Activated CD4-positive, alpha-beta memory T cell treated with anti-CD3 and anti-CD28 coated beads for 36 hours (primary cell): ENCODE measurements around the gene HOXB7. TPM values are rescaled to one million over a fixed set of nuclear protein-coding genes. Genes with fewer than 3 reads are reported as not detected.

Experiments
- CTCF ChIA-PET: fragments of 350-600 bp; sonication (Branson Sonifier 250); formaldehyde crosslinking; loops from one replicate; lab custom pipeline; 2021; ENCODE audit warnings: antibody characterized with exemption, inconsistent platforms; lab: Charles Lee
- POLR2A ChIA-PET: fragments of 350-600 bp; sonication (Branson Sonifier 250); formaldehyde crosslinking; loops from one replicate; lab custom pipeline; 2021; ENCODE audit warnings: antibody characterized with exemption; lab: Charles Lee
- DNase-seq: peaks from one replicate; pipeline ENCODE4 v3.0.0-alpha.2; 2020
- H3K27ac Mint-ChIP-seq: one replicate; pipeline ENCODE4 v1.8.0; 2021; ENCODE audit warnings: mixed read lengths
- H3K27me3 Mint-ChIP-seq: one replicate; pipeline ENCODE4 v1.8.0; 2021; ENCODE audit warnings: mixed read lengths
- H3K36me3 Mint-ChIP-seq: one replicate; pipeline ENCODE4 v1.8.0; 2021; ENCODE audit warnings: mixed read lengths
- H3K4me1 Mint-ChIP-seq: one replicate; pipeline ENCODE4 v1.8.0; 2021; ENCODE audit warnings: low read depth, mixed read lengths
- H3K4me3 Mint-ChIP-seq: one replicate; pipeline ENCODE4 v1.8.0; 2021; ENCODE audit warnings: mild to moderate bottlenecking, mixed read lengths
- H3K9me3 Mint-ChIP-seq: one replicate; pipeline ENCODE4 v1.8.0; 2021; ENCODE audit warnings: mixed read lengths
- intact Hi-C: fragments of 100-400 bp; cut with micrococcal nuclease; formaldehyde crosslinking; loops from one replicate; pipeline ENCODE4 v1.15.1; 2023
- total RNA-seq, 2 experiments: library from RNA; stranded (reverse); gene quantifications; one replicate each; pipeline ENCODE4 v1.2.3, GENCODE V29; 2021

HOXB7 gene
- under 1 TPM; 0.36 to 0.44 TPM for total RNA-seq

GRCh38 chr17:48610282-48611211, at the start of gene HOXB7:
HOXB7 (minus strand) TSS chr17:48611017; CDS start chr17:48610918, 99 bp downstream.
- intact Hi-C loops: loop anchor here (5.0 to 10.0 kb wide), 3 partner anchors 142 to 583 kb away; no protein-coding TSS in a partner anchor
- Mint-ChIP-seq H3K4me1 (peaks cover 37% of the 10 kb centered on the region), H3K36me3 (no peaks in the 10 kb centered on the region), H3K27me3 (peaks cover 64% of the 10 kb centered on the region), H3K27ac (peak within 1 kb of the TSS; percentile 41), H3K4me3 (peak within 1 kb of the TSS; percentile 86), H3K9me3 (no peaks in the 10 kb centered on the region)
- ChIA-PET CTCF (interaction anchor here (0.6 to 1.2 kb wide), 3 partner anchors 12 to 347 kb away, joined by 3 to 5 read pairs (median 3); no protein-coding TSS in a partner anchor), POLR2A (interaction anchor here (0.5 kb wide), 1 partner anchor 506 kb away, joined by 3 read pairs; no protein-coding TSS in a partner anchor)
- DNase-seq: peak; percentile 78

- ChIA-PET CTCF (interaction anchor here (1.1 to 1.6 kb wide), 2 partner anchors 19 to 22 kb away, joined by 4 to 5 read pairs; no protein-coding TSS in a partner anchor), POLR2A (no interaction called here)
- Mint-ChIP-seq H3K27ac (no peak overlapping the region), H3K27me3 (peaks cover 1% of the 10 kb centered on the region), H3K9me3 (no peaks in the 10 kb centered on the region), H3K36me3 (no peaks in the 10 kb centered on the region), H3K4me3 (no peak overlapping the region), H3K4me1 (no peaks in the 10 kb centered on the region)
- intact Hi-C loops: no loop called here
- no peak for DNase-seq
Observed at GRCh38 chr17:48655913-48656312, 45.1 kb upstream of the HOXB7 start.

GRCh38 chr17:48649741-48650140, 38.9 kb upstream of the HOXB7 start:
- no peak for DNase-seq
- ChIA-PET CTCF (interaction anchor here (1.0 to 2.8 kb wide), 2 partner anchors 13 to 22 kb away, joined by 3 to 16 read pairs; no protein-coding TSS in a partner anchor), POLR2A (no interaction called here)
- no peaks in the 10 kb centered on the region for H3K36me3 Mint-ChIP-seq
- H3K27ac Mint-ChIP-seq: no peak overlapping the region
- no peaks in the 10 kb centered on the region for H3K9me3 Mint-ChIP-seq
- H3K27me3 Mint-ChIP-seq: peaks cover 33% of the 10 kb centered on the region
- H3K4me1 Mint-ChIP-seq: peaks cover 9% of the 10 kb centered on the region
- no peak overlapping the region for H3K4me3 Mint-ChIP-seq
- intact Hi-C loops: no loop called here

GRCh38 chr17:48647963-48648245, 37.1 kb upstream of the HOXB7 start:
- Mint-ChIP-seq H3K4me1 (peaks cover 9% of the 10 kb centered on the region), H3K36me3 (no peaks in the 10 kb centered on the region), H3K27me3 (peaks cover 48% of the 10 kb centered on the region), H3K4me3 (peak overlapping the region; percentile 27), H3K9me3 (no peaks in the 10 kb centered on the region), H3K27ac (no peak overlapping the region)
- no peak for DNase-seq
- ChIA-PET POLR2A (interaction anchor here (0.8 kb wide), 1 partner anchor 19 kb away, joined by 3 read pairs; no protein-coding TSS in a partner anchor), CTCF (interaction anchor here (0.6 to 2.8 kb wide), 3 partner anchors 12 to 31 kb away, joined by 3 to 16 read pairs (median 3); no protein-coding TSS in a partner anchor)
- intact Hi-C loops: no loop called here

GRCh38 chr17:48647103-48647962, 36.5 kb upstream of the HOXB7 start:
- intact Hi-C loops: no loop called here
- H3K9me3 Mint-ChIP-seq: no peaks in the 10 kb centered on the region
- H3K27ac Mint-ChIP-seq: no peak overlapping the region
- peaks cover 54% of the 10 kb centered on the region for H3K27me3 Mint-ChIP-seq
- H3K4me1 Mint-ChIP-seq: peaks cover 11% of the 10 kb centered on the region
- peak overlapping the region; percentile 41 for H3K4me3 Mint-ChIP-seq
- no peak for DNase-seq
- no peaks in the 10 kb centered on the region for H3K36me3 Mint-ChIP-seq
- ChIA-PET CTCF (interaction anchor here (0.6 to 2.8 kb wide), 3 partner anchors 11 to 31 kb away, joined by 3 to 16 read pairs (median 3); no protein-coding TSS in a partner anchor), POLR2A (interaction anchor here (0.8 kb wide), 1 partner anchor 19 kb away, joined by 3 read pairs; no protein-coding TSS in a partner anchor)

- Mint-ChIP-seq H3K4me3 (peak overlapping the region; percentile 9), H3K27me3 (peaks cover 62% of the 10 kb centered on the region), H3K27ac (no peak overlapping the region), H3K9me3 (no peaks in the 10 kb centered on the region), H3K36me3 (no peaks in the 10 kb centered on the region), H3K4me1 (peaks cover 16% of the 10 kb centered on the region)
- no peak for DNase-seq
- intact Hi-C loops: no loop called here
- POLR2A ChIA-PET: no interaction called here
- CTCF ChIA-PET: interaction anchor here (1.1 kb wide), 1 partner anchor 10 kb away, joined by 4 read pairs; no protein-coding TSS in a partner anchor
Observed at GRCh38 chr17:48646183-48647102, 35.6 kb upstream of the HOXB7 start.

GRCh38 chr17:48645639-48646182, 34.9 kb upstream of the HOXB7 start:
- no peaks in the 10 kb centered on the region for H3K36me3 Mint-ChIP-seq
- peak overlapping the region; percentile 9 for H3K4me3 Mint-ChIP-seq
- CTCF ChIA-PET: interaction anchor here (1.1 kb wide), 1 partner anchor 9 kb away, joined by 4 read pairs; no protein-coding TSS in a partner anchor
- POLR2A ChIA-PET: no interaction called here
- H3K27ac Mint-ChIP-seq: no peak overlapping the region
- no peaks in the 10 kb centered on the region for H3K9me3 Mint-ChIP-seq
- intact Hi-C loops: no loop called here
- H3K4me1 Mint-ChIP-seq: peaks cover 17% of the 10 kb centered on the region
- H3K27me3 Mint-ChIP-seq: peaks cover 69% of the 10 kb centered on the region
- no peak for DNase-seq

- ChIA-PET POLR2A (no interaction called here), CTCF (interaction anchor here (1.1 to 1.7 kb wide), 3 partner anchors 8 to 27 kb away, joined by 4 to 5 read pairs (median 5); no protein-coding TSS in a partner anchor)
- H3K4me1 Mint-ChIP-seq: peaks cover 17% of the 10 kb centered on the region
- H3K27me3 Mint-ChIP-seq: peaks cover 69% of the 10 kb centered on the region
- no peaks in the 10 kb centered on the region for H3K36me3 Mint-ChIP-seq
- no peak for DNase-seq
- no peaks in the 10 kb centered on the region for H3K9me3 Mint-ChIP-seq
- no peak overlapping the region for H3K27ac Mint-ChIP-seq
- intact Hi-C loops: no loop called here
- no peak overlapping the region for H3K4me3 Mint-ChIP-seq
Observed at GRCh38 chr17:48644910-48645557, 34.2 kb upstream of the HOXB7 start.

- H3K9me3 Mint-ChIP-seq: no peaks in the 10 kb centered on the region
- intact Hi-C loops: no loop called here
- peaks cover 17% of the 10 kb centered on the region for H3K4me1 Mint-ChIP-seq
- H3K36me3 Mint-ChIP-seq: no peaks in the 10 kb centered on the region
- POLR2A ChIA-PET: no interaction called here
- no peak for DNase-seq
- CTCF ChIA-PET: interaction anchor here (1.6 to 1.7 kb wide), 2 partner anchors 26 to 27 kb away, joined by 5 read pairs; no protein-coding TSS in a partner anchor
- H3K27ac Mint-ChIP-seq: no peak overlapping the region
- H3K4me3 Mint-ChIP-seq: no peak overlapping the region
- H3K27me3 Mint-ChIP-seq: peaks cover 70% of the 10 kb centered on the region
Observed at GRCh38 chr17:48644159-48644558, 33.3 kb upstream of the HOXB7 start.

GRCh38 chr17:48643697-48644012, 32.8 kb upstream of the HOXB7 start:
- Mint-ChIP-seq H3K4me3 (no peak overlapping the region), H3K36me3 (no peaks in the 10 kb centered on the region), H3K27ac (no peak overlapping the region), H3K27me3 (peaks cover 70% of the 10 kb centered on the region), H3K4me1 (peaks cover 17% of the 10 kb centered on the region), H3K9me3 (no peaks in the 10 kb centered on the region)
- CTCF ChIA-PET: interaction anchor here (1.6 to 1.7 kb wide), 2 partner anchors 26 to 28 kb away, joined by 5 read pairs; no protein-coding TSS in a partner anchor
- POLR2A ChIA-PET: no interaction called here
- intact Hi-C loops: no loop called here
- no peak for DNase-seq
